ENCODE data around the gene NELL2.

- no peak for TF ChIP-seq NFIC (IDR thresholded peaks at IDR 0.05; ENCODE audit: borderline replicate concordance)
- TF ChIP-seq GATA2 (CRISPR knock-in tag; IDR thresholded peaks at IDR 0.05), result no peak
- TF ChIP-seq CTCF (IDR thresholded peaks at IDR 0.05), result no peak
- no peak for TF ChIP-seq MEF2A (IDR thresholded peaks at IDR 0.05; ENCODE audit: borderline replicate concordance, low read depth)
- no peak for TF ChIP-seq FOXM1 (IDR thresholded peaks at IDR 0.05; ENCODE audit: low read depth)
- TF ChIP-seq ZBTB33 (IDR thresholded peaks at IDR 0.05; ENCODE audit: borderline replicate concordance, low read depth), result no peak
- no peak for TF ChIP-seq SMC3 (IDR thresholded peaks at IDR 0.05; ENCODE audit: low read depth, low read length)
- no peak for TF ChIP-seq YY1 (IDR thresholded peaks at IDR 0.05; ENCODE audit: low read depth)
Measured at GRCh38 chr12:44728566-44728965, 147.5 kb downstream of the NELL2 start.

All from SK-N-SH (cell line).